ENCODE data around the gene OR2G2.

DNA sequence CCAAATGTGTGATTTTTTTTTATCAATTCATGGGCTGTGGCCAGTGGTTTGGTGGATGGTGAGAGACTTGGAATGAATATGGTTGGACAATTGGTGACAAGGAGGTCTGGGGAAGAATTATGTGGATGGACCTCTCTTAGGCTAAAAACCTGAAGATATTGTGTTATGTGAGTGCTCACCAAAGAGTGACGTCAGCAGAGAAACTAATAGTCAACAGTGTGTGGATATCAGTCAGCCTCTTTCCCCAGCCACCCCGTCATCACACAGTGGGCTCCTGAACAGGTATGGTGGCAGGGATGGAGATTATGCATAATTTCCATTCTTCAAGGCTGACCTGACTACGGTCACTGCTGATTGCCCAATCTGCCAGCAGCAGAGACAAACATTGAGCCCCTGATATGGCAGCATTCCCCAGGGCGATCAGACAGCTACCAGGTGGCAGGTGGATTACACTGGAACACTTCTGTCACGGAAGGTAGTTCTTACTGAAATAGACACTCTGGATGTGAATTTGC is 9.2 kb upstream of the OR2G2 start:
- TF ChIP-seq, protein P1, sequence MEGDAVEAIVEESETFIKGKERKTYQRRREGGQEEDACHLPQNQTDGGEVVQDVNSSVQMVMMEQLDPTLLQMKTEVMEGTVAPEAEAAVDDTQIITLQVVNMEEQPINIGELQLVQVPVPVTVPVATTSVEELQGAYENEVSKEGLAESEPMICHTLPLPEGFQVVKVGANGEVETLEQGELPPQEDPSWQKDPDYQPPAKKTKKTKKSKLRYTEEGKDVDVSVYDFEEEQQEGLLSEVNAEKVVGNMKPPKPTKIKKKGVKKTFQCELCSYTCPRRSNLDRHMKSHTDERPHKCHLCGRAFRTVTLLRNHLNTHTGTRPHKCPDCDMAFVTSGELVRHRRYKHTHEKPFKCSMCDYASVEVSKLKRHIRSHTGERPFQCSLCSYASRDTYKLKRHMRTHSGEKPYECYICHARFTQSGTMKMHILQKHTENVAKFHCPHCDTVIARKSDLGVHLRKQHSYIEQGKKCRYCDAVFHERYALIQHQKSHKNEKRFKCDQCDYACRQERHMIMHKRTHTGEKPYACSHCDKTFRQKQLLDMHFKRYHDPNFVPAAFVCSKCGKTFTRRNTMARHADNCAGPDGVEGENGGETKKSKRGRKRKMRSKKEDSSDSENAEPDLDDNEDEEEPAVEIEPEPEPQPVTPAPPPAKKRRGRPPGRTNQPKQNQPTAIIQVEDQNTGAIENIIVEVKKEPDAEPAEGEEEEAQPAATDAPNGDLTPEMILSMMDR (optimal IDR thresholded peaks at IDR 0.05 in 1 of 3, IDR thresholded peaks at IDR 0.05 in 1 of 3, conservative IDR thresholded peaks at IDR 0.05 in 1 of 3; ENCODE audit: extremely low read depth in 1 of 3, insufficient read depth in 2 of 3, low read length in 3 of 3) = no peak
- TF ChIP-seq EZH2 (IDR thresholded peaks at IDR 0.05; ENCODE audit: low read length) = no peak
